Measurements from ENCODE around the gene MASTL. TPM values are rescaled to one million over a fixed set of nuclear protein-coding genes. Genes with fewer than 3 reads are reported as not detected.

The MASTL gene
- total RNA-seq, 1 donor from 2014 or later, result 9.5 TPM

DNA sequence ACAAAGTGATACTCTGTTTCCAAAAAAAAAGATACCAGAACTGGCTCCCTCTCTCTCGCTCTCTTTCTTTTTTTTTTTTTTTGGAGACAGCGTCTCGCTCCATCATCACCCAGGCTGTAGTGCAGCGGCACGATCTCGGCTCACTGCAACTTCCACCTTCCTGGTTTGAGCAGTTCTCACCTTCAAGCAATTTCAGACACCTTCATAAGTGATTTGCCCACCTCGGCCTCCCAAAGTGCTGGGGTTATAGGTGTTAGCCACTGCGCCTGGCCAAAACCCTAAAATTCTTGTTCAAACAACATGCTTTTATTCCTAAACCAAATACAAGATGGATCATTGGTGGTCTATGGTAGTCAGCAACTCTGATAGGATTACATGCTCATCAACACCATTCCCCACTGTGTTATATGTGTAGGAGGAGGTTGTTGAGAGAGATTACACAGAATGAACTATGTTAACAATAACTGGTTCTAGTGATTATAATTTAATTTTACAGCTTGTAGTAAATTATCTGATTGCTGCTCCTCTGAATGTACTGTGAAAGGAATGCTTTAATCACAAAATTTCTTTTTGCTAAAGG lies 69.9 kb downstream of the MASTL start:
- FAIRE-seq, result no peak
- no peak overlapping the region for H3K4me3 ChIP-seq (ENCODE audit: low read depth, low read length)
- TF ChIP-seq, protein P1, sequence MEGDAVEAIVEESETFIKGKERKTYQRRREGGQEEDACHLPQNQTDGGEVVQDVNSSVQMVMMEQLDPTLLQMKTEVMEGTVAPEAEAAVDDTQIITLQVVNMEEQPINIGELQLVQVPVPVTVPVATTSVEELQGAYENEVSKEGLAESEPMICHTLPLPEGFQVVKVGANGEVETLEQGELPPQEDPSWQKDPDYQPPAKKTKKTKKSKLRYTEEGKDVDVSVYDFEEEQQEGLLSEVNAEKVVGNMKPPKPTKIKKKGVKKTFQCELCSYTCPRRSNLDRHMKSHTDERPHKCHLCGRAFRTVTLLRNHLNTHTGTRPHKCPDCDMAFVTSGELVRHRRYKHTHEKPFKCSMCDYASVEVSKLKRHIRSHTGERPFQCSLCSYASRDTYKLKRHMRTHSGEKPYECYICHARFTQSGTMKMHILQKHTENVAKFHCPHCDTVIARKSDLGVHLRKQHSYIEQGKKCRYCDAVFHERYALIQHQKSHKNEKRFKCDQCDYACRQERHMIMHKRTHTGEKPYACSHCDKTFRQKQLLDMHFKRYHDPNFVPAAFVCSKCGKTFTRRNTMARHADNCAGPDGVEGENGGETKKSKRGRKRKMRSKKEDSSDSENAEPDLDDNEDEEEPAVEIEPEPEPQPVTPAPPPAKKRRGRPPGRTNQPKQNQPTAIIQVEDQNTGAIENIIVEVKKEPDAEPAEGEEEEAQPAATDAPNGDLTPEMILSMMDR (IDR thresholded peaks at IDR 0.05; ENCODE audit: insufficient read depth, low read length, severe bottlenecking), result no peak
- no peaks in the 10 kb centered on the region for H3K36me3 ChIP-seq (ENCODE audit: control insufficient read depth, insufficient read depth, low read length)
- no peaks in the 10 kb centered on the region for H3K27me3 ChIP-seq (ENCODE audit: control insufficient read depth, insufficient read depth, low read length)
- DNase-seq (ENCODE audit: low read depth), result no peak

DNA sequence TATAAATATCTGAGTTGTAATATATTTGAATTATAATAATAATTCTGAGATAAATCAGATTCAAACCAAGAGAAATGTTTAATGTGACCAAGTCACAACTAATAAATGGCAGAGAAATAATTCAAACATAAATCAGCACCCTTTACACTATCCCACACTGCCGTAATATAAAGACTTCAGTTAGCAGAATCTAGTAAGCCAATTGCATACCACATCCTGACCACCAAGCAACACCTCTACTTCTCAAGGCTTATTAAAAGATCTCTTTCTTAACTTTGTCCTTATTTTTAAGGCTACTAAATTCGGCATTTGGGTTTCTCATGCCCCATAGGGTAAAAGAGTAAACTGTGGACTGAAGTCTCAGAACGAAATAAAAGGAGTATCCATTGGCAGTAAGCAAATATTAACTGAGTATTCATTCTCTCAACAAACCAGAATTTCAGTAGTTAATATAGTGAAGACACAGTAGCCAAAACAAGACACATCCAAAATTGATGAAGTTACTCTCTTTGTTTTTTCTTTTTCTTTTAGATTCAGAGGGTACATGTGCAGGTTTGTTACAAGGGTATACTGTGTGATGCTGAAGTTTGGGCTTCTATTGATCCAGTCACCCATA lies 70.6 kb downstream of the MASTL start:
- Histone ChIP-seq H3K36me3 (ENCODE audit: control insufficient read depth, insufficient read depth, low read length) (no peaks in the 10 kb centered on the region), H3K4me3 (ENCODE audit: low read depth, low read length) (no peak overlapping the region), H3K27me3 (ENCODE audit: control insufficient read depth, insufficient read depth, low read length) (no peaks in the 10 kb centered on the region)
- no peak for DNase-seq (ENCODE audit: low read depth)
- no peak for FAIRE-seq
- TF ChIP-seq, protein P1 (IDR thresholded peaks at IDR 0.05; ENCODE audit: insufficient read depth, low read length, severe bottlenecking), result no peak

- H3K36me3 ChIP-seq (ENCODE audit: control insufficient read depth, insufficient read depth, low read length), result no peaks in the 10 kb centered on the region
- TF ChIP-seq, protein P1 (IDR thresholded peaks at IDR 0.05; ENCODE audit: insufficient read depth, low read length, severe bottlenecking), result no peak
- no peak for FAIRE-seq
- H3K4me3 ChIP-seq (ENCODE audit: low read depth, low read length), result no peak overlapping the region
- no peak for DNase-seq (ENCODE audit: low read depth)
- no peaks in the 10 kb centered on the region for H3K27me3 ChIP-seq (ENCODE audit: control insufficient read depth, insufficient read depth, low read length)
Measured at GRCh38 chr10:27230022-27230421, 74.9 kb downstream of the MASTL start.

DNA sequence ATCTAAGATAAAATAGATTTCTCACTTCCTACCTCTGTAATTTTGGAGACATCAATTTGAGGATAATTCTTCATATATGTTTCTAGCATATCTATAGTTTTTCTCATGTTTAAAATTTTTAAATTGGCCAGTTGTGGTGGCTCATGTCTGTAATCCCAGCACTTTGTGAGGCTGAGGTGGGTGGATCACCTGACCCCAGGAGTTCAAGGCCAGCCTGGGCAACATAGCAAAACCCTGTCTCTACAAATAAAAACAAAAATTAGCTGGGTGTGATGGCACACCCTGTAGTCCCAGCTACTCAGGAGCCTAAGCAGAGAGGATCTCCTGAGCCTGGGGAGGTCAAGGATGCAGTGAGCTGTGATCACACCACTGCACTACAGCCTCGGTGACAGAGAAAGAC lies 80.6 kb downstream of the MASTL start:
- H3K4me3 ChIP-seq (ENCODE audit: low read depth, low read length), result no peak overlapping the region
- no peaks in the 10 kb centered on the region for H3K36me3 ChIP-seq (ENCODE audit: control insufficient read depth, insufficient read depth, low read length)
- FAIRE-seq (no peak), DNase-seq (ENCODE audit: low read depth) (no peak)
- no peaks in the 10 kb centered on the region for H3K27me3 ChIP-seq (ENCODE audit: control insufficient read depth, insufficient read depth, low read length)
- TF ChIP-seq, protein P1 (IDR thresholded peaks at IDR 0.05; ENCODE audit: insufficient read depth, low read length, severe bottlenecking), result no peak

Other genes with a start within 250 kb of the MASTL start
- 2.9 and 4.7 TPM in 2 replicates for gene ANKRD26, start 54.9 kb upstream of the MASTL start, total RNA-seq
- 116 and 154 TPM in 2 replicates for gene YME1L1, start 968 bp upstream of the MASTL start, total RNA-seq
- gene ACBD5, start 85.4 kb downstream of the MASTL start, total RNA-seq, result 18.2 and 23.9 TPM in 2 replicates